Tibial nerve (tissue), 3 donors: ENCODE results near the gene CAP2.

Experiments used
- POLR2A ChIP-seq, 2 donors: fragments of 450-650 bp; IDR thresholded peaks; one replicate each; pipeline ENCODE4 v1.6.1; 2017; ENCODE audit warnings: antibody characterized with exemption in 2 of 2, mild to moderate bottlenecking in 2 of 2, moderate library complexity in 2 of 2
- TF ChIP-seq, protein P1 (sequence below), 5 experiments: fragments of 200-600 bp in 3 of 5; fragments of 450-650 bp in 2 of 5; sonication (generic) in 3 of 5; IDR thresholded peaks; one replicate each; pipeline ENCODE4 v1.5.1; 2016 to 2019; ENCODE audit warnings: antibody characterized with exemption in 5 of 5, mild to moderate bottlenecking in 3 of 5, moderate library complexity in 2 of 5

DNA sequence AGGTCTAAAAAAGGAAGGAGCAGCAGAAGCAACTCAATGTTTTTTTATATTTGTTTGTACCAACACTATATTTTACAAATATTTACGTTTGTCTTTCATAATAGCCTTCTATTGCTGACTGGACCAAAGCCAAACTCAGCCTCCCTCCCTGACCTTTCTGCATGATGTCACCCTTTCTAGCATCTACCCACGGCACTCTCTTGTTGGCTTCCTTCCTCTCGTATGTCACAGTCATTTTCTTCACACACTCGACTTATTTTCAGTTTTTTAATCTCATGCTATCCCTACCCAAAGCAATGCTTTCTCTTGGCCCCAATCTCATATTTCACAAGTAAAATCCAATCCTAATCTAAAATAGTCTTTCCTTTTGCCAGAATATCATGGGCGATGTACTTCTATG, 190.4 kb downstream of the CAP2 start:
- TF ChIP-seq, protein P1, sequence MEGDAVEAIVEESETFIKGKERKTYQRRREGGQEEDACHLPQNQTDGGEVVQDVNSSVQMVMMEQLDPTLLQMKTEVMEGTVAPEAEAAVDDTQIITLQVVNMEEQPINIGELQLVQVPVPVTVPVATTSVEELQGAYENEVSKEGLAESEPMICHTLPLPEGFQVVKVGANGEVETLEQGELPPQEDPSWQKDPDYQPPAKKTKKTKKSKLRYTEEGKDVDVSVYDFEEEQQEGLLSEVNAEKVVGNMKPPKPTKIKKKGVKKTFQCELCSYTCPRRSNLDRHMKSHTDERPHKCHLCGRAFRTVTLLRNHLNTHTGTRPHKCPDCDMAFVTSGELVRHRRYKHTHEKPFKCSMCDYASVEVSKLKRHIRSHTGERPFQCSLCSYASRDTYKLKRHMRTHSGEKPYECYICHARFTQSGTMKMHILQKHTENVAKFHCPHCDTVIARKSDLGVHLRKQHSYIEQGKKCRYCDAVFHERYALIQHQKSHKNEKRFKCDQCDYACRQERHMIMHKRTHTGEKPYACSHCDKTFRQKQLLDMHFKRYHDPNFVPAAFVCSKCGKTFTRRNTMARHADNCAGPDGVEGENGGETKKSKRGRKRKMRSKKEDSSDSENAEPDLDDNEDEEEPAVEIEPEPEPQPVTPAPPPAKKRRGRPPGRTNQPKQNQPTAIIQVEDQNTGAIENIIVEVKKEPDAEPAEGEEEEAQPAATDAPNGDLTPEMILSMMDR (IDR thresholded peaks at IDR 0.05) = no peak
- no peak for TF ChIP-seq POLR2A (IDR thresholded peaks at IDR 0.05)
